ENCODE data around the gene EPB41L4A.

DNA sequence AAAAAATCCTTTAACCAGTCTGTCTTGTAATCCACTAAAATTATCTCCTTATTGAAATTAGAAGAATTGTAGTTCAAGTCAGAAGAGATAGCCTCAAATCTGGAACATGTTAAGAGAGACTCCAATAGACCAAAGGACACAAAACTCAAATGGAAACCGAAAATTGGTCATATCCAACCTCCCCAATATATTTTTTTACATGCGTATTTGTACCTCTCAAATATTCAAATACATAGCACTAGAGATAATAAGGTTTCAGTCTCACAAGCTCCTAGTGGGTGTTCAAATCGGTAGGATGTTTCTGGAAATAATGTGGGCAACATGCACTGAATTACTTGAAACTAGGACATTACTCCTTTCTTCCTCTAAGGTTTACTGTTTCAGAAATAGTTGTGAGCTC, 33.5 kb downstream of the EPB41L4A start:
- TF ChIP-seq POLR2A (IDR thresholded peaks at IDR 0.05): no peak
- TF ChIP-seq, protein P1, sequence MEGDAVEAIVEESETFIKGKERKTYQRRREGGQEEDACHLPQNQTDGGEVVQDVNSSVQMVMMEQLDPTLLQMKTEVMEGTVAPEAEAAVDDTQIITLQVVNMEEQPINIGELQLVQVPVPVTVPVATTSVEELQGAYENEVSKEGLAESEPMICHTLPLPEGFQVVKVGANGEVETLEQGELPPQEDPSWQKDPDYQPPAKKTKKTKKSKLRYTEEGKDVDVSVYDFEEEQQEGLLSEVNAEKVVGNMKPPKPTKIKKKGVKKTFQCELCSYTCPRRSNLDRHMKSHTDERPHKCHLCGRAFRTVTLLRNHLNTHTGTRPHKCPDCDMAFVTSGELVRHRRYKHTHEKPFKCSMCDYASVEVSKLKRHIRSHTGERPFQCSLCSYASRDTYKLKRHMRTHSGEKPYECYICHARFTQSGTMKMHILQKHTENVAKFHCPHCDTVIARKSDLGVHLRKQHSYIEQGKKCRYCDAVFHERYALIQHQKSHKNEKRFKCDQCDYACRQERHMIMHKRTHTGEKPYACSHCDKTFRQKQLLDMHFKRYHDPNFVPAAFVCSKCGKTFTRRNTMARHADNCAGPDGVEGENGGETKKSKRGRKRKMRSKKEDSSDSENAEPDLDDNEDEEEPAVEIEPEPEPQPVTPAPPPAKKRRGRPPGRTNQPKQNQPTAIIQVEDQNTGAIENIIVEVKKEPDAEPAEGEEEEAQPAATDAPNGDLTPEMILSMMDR (IDR thresholded peaks at IDR 0.05): no peak

Data from lower leg skin (tissue), 3 donors.